Common myeloid progenitor, CD34-positive (primary cell): Measurements from ENCODE around the gene IMMP2L.

Source experiments
- CTCF ChIA-PET: fragments of 350-600 bp; sonication (Branson Sonifier 250); formaldehyde crosslinking; loops from one replicate; lab custom pipeline; 2021; ENCODE audit warnings: antibody characterized with exemption; lab: Charles Lee
- POLR2A ChIA-PET: fragments of 350-600 bp; sonication (Branson Sonifier 250); formaldehyde crosslinking; loops from one replicate; lab custom pipeline; 2021; ENCODE audit warnings: antibody characterized with exemption; lab: Charles Lee
- DNase-seq, 3 donors: peaks; one replicate each; pipeline versions ENCODE4 v3.0.0 to v3.0.0-alpha.2; 2013
- H3K27ac ChIP-seq, 2 experiments: 1 replicate in 1 of 2; 2 replicates in 1 of 2; pipeline ENCODE4 v1.7.0; 2013; ENCODE audit warnings: inconsistent platforms in 2 of 2, low read length in 2 of 2, mild to moderate bottlenecking in 2 of 2, low read depth in 1 of 2, moderate library complexity in 1 of 2; ENCODE audit not compliant: severe bottlenecking in 2 of 2, insufficient read depth in 1 of 2, poor library complexity in 1 of 2
- H3K27me3 ChIP-seq, 5 experiments: replicated peaks in 2 of 5; 1 replicate in 3 of 5; 2 replicates in 2 of 5; pipeline versions ENCODE4 v1.6.1 to v1.7.0; 2013; ENCODE audit warnings: low read length in 4 of 5, mild to moderate bottlenecking in 2 of 5, moderate library complexity in 2 of 5, inconsistent platforms in 1 of 5; ENCODE audit not compliant: insufficient read depth in 5 of 5, control insufficient read depth in 4 of 5
- H3K36me3 ChIP-seq, 4 experiments: 1 replicate in 2 of 4; 2 replicates in 2 of 4; pipeline versions ENCODE4 v1.6.1 to v1.7.0; 2013; ENCODE audit warnings: low read length in 3 of 4, control low read depth in 1 of 4, mild to moderate bottlenecking in 1 of 4; ENCODE audit not compliant: control insufficient read depth in 4 of 4, insufficient read depth in 4 of 4
- H3K4me1 ChIP-seq, 4 experiments: 1 replicate in 3 of 4; 2 replicates in 1 of 4; pipeline versions ENCODE4 v1.6.1 to v1.7.1; 2013; ENCODE audit warnings: low read length in 3 of 4, mild to moderate bottlenecking in 3 of 4, control low read depth in 1 of 4, inconsistent platforms in 1 of 4, moderate library complexity in 1 of 4; ENCODE audit not compliant: control insufficient read depth in 4 of 4, insufficient read depth in 4 of 4; ENCODE audit errors: control extremely low read depth in 1 of 4
- H3K4me3 ChIP-seq, 7 experiments: 1 replicate in 4 of 7; 2 replicates in 3 of 7; pipeline versions ENCODE4 v1.5.1 to v1.7.0; 2013; ENCODE audit warnings: mild to moderate bottlenecking in 7 of 7, low read length in 6 of 7, moderate library complexity in 6 of 7, inconsistent platforms in 2 of 7, low read depth in 2 of 7, control low read depth in 1 of 7; ENCODE audit not compliant: insufficient read depth in 4 of 7, control insufficient read depth in 1 of 7; ENCODE audit errors: extremely low read depth in 1 of 7
- H3K9me3 ChIP-seq, 5 experiments: 1 replicate in 4 of 5; 2 replicates in 1 of 5; pipeline versions ENCODE4 v1.6.1 to v1.7.1; 2013; ENCODE audit warnings: low read length in 4 of 5, mild to moderate bottlenecking in 2 of 5, inconsistent platforms in 1 of 5, low read depth in 1 of 5, moderate library complexity in 1 of 5; ENCODE audit not compliant: control insufficient read depth in 4 of 5, insufficient read depth in 2 of 5; ENCODE audit errors: control extremely low read depth in 1 of 5
- WGBS: methylation state at CpG from one replicate; pipeline ENCODE4 v1.1.5; 2013; ENCODE audit not compliant: insufficient coverage; 5-methylcytosine and 5-hydroxymethylcytosine counted together

The IMMP2L gene

GRCh38 chr7:111531993-111532392, 30.3 kb downstream of the IMMP2L start:
- Histone ChIP-seq H3K27me3 (no peaks in the 10 kb centered on the region), H3K36me3 (no peaks in the 10 kb centered on the region), H3K27ac (no peak overlapping the region), H3K4me3 (no peak overlapping the region), H3K9me3 (no peaks in the 10 kb centered on the region), H3K4me1 (peaks cover 0 to 14% (median 4%) of the 10 kb centered on the region in 4 experiments)
- WGBS, result 100% methylated on average over 2 of the region's 3 CpGs
- ChIA-PET CTCF (no interaction called here), POLR2A (no interaction called here)
- DNase-seq, result no peak

GRCh38 chr7:111530356-111530668, 32.0 kb downstream of the IMMP2L start:
- DNase-seq, result no peak
- no peaks in the 10 kb centered on the region for H3K9me3 ChIP-seq
- CTCF ChIA-PET, result no interaction called here
- no peak overlapping the region for H3K4me3 ChIP-seq
- POLR2A ChIA-PET, result no interaction called here
- no peak overlapping the region for H3K27ac ChIP-seq
- H3K36me3 ChIP-seq, result no peaks in the 10 kb centered on the region
- H3K4me1 ChIP-seq, result peaks cover 0 to 11% (median 2%) of the 10 kb centered on the region in 4 experiments
- no peaks in the 10 kb centered on the region for H3K27me3 ChIP-seq

GRCh38 chr7:111529507-111530355, 32.6 kb downstream of the IMMP2L start:
- ChIA-PET POLR2A (no interaction called here), CTCF (no interaction called here)
- WGBS, result no CpG with 5 or more reads among the region's 1 CpG

GRCh38 chr7:111528331-111528730, 34.0 kb downstream of the IMMP2L start:
- Histone ChIP-seq H3K27ac (no peak overlapping the region), H3K4me1 (peaks cover 0 to 6% (median 0%) of the 10 kb centered on the region in 4 experiments), H3K27me3 (no peaks in the 10 kb centered on the region), H3K4me3 (no peak overlapping the region), H3K36me3 (no peaks in the 10 kb centered on the region), H3K9me3 (no peaks in the 10 kb centered on the region)
- POLR2A ChIA-PET, result interaction anchor here (0.6 kb wide), 1 partner anchor 1574 kb away, joined by 3 read pairs; no protein-coding TSS in a partner anchor
- CTCF ChIA-PET, result no interaction called here
- peak; percentile 9 to 69 (median 55) for DNase-seq
- 50% methylated on average over 1 of the region's 1 CpG for WGBS

More at GRCh38 chr7:111529507-111530355, 32.6 kb downstream of the IMMP2L start:
- no peak for DNase-seq
- Histone ChIP-seq H3K9me3 (no peaks in the 10 kb centered on the region), H3K27me3 (no peaks in the 10 kb centered on the region), H3K36me3 (no peaks in the 10 kb centered on the region), H3K4me1 (peaks cover 0 to 7% (median 0%) of the 10 kb centered on the region in 4 experiments), H3K4me3 (no peak overlapping the region), H3K27ac (no peak overlapping the region)

- no peak for DNase-seq
- Histone ChIP-seq H3K4me3 (no peak overlapping the region), H3K36me3 (no peaks in the 10 kb centered on the region), H3K9me3 (peaks cover 0 to under 1% (median 0%) of the 10 kb centered on the region in 5 experiments), H3K4me1 (peaks cover 0 to 6% (median 0%) of the 10 kb centered on the region in 4 experiments), H3K27ac (no peak overlapping the region), H3K27me3 (no peaks in the 10 kb centered on the region)
- ChIA-PET POLR2A (interaction anchor here (0.7 kb wide), 1 partner anchor 35 kb away, joined by 3 read pairs; no protein-coding TSS in a partner anchor), CTCF (no interaction called here)
- 60% methylated on average over 1 of the region's 2 CpGs for WGBS
These were observed 34.7 kb downstream of the IMMP2L start for GRCh38 chr7:111527545-111527944.

GRCh38 chr7:111525100-111525499, 37.2 kb downstream of the IMMP2L start:
- Histone ChIP-seq H3K36me3 (peaks cover 0 to 19% (median 4%) of the 10 kb centered on the region in 4 experiments), H3K27me3 (no peaks in the 10 kb centered on the region), H3K27ac (no peak overlapping the region), H3K4me1 (peaks cover 0 to 6% (median 0%) of the 10 kb centered on the region in 4 experiments), H3K9me3 (peaks cover 1 to 11% (median 5%) of the 10 kb centered on the region in 5 experiments), H3K4me3 (no peak overlapping the region)
- ChIA-PET CTCF (no interaction called here), POLR2A (no interaction called here)
- DNase-seq, result no peak
- WGBS, result 100% methylated on average over 1 of the region's 1 CpG

GRCh38 chr7:111521660-111522059, 40.6 kb downstream of the IMMP2L start:
- Histone ChIP-seq H3K4me1 (no peaks in the 10 kb centered on the region), H3K27ac (no peak overlapping the region), H3K36me3 (peaks cover 0 to 31% (median 14%) of the 10 kb centered on the region in 4 experiments), H3K9me3 (peaks cover 1 to 11% (median 5%) of the 10 kb centered on the region in 5 experiments), H3K4me3 (no peak overlapping the region), H3K27me3 (no peaks in the 10 kb centered on the region)
- ChIA-PET CTCF (no interaction called here), POLR2A (no interaction called here)
- DNase-seq, result no peak
